SU-DHL-6 (cell line): ENCODE measurements around the gene NKD1.

ENCODE experiments used
- H2AFZ ChIP-seq: fragments of 200-600 bp; sonication (generic); 2 replicates; pipeline ENCODE4 v1.6.1; 2014; ENCODE audit warnings: low read depth, mild to moderate bottlenecking, moderate library complexity, mixed read lengths, antibody characterized with exemption, low read length; ENCODE audit not compliant: severe bottlenecking
- H3F3A ChIP-seq: fragments of 200-600 bp; shearing (Covaris generic); 2 replicates; pipeline ENCODE4 v1.6.0; 2016; ENCODE audit warnings: antibody characterized with exemption, mild to moderate bottlenecking; ENCODE audit not compliant: insufficient read depth
- H3K27ac ChIP-seq: fragments of 200-600 bp; sonication (generic); 2 replicates; pipeline ENCODE4 v1.5.1; 2016; ENCODE audit warnings: low read depth, mild to moderate bottlenecking, low read length, moderate library complexity, mixed read lengths
- H3K27me3 ChIP-seq: fragments of 200-600 bp; sonication (generic), shearing (Covaris generic); 2 replicates; pipeline ENCODE4 v1.6.0; 2014; ENCODE audit warnings: mild to moderate bottlenecking, low read length
- H3K36me3 ChIP-seq: fragments of 200-600 bp; sonication (generic); 2 replicates; pipeline ENCODE4 v1.6.1; 2014; ENCODE audit warnings: mild to moderate bottlenecking, low read length, mixed read lengths
- H3K4me2 ChIP-seq: fragments of 300-600, 200-600 bp; shearing (Covaris generic), sonication (generic); 2 replicates; pipeline ENCODE4 v1.6.0; 2014; ENCODE audit warnings: low read length, low read depth, mild to moderate bottlenecking; ENCODE audit not compliant: poor library complexity, severe bottlenecking
- H3K4me3 ChIP-seq: fragments of 200-600 bp; sonication (generic); 2 replicates; pipeline ENCODE4 v1.5.1; 2014; ENCODE audit warnings: antibody characterized with exemption, low read length, mild to moderate bottlenecking, mixed read lengths; ENCODE audit not compliant: insufficient read depth, poor library complexity, severe bottlenecking
- H3K79me2 ChIP-seq: fragments of 200-600 bp; sonication (generic); 2 replicates; pipeline ENCODE4 v1.6.1; 2014; ENCODE audit warnings: mild to moderate bottlenecking, low read length, moderate library complexity; ENCODE audit not compliant: insufficient read depth
- H3K9ac ChIP-seq: fragments of 200-600 bp; sonication (generic); 2 replicates; pipeline ENCODE4 v1.7.0; 2014; ENCODE audit warnings: mild to moderate bottlenecking, low read length
- H3K9me2 ChIP-seq: fragments of 200-600 bp; sonication (generic); replicated peaks from 2 replicates; pipeline ENCODE4 v1.6.1; 2014; ENCODE audit warnings: low read length; ENCODE audit not compliant: insufficient read depth
- H3K9me3 ChIP-seq: fragments of 200-600 bp; sonication (generic); 2 replicates; pipeline ENCODE4 v1.6.1; 2014; ENCODE audit warnings: low read length, mixed read lengths; ENCODE audit not compliant: insufficient read depth
- H4K20me1 ChIP-seq: fragments of 200-600 bp; sonication (generic); 2 replicates; pipeline ENCODE4 v1.6.1; 2014; ENCODE audit warnings: low read depth, mild to moderate bottlenecking, antibody characterized with exemption, low read length, moderate library complexity, mixed read lengths
- EZH2phosphoT487 ChIP-seq: fragments of 200-600 bp; sonication (generic), shearing (Covaris generic); conservative IDR thresholded peaks from 2 replicates; pipeline ENCODE4 v1.6.1; 2018; ENCODE audit warnings: mild to moderate bottlenecking, antibody characterized with exemption, low read length, moderate library complexity, mixed read lengths
- TF ChIP-seq, protein P1 (sequence below): fragments of 200-600 bp; sonication (generic); IDR thresholded peaks from one replicate; pipeline ENCODE4 v1.5.1; 2017; ENCODE audit warnings: antibody characterized with exemption, mild to moderate bottlenecking, low read length, moderate library complexity; ENCODE audit not compliant: insufficient read depth, poor library complexity, severe bottlenecking

The NKD1 gene

DNA sequence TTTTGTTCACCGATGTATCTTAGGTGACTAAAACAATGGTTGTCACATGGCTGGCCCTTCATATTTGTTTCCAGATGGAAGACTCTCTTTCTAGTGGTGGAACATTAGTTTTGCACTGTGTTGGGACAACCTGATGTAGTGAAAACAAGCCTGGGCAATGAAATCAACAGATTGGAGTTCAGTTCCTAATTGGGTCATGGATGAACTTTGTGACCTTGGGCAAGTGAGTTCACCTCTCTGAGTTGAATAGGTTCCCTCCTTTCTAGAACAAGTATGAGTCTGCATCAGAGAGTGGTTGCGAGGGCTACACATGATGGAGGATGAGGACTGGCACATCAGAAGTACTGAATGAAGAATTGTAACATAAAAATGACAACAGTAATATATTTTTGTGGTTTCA lies 2.1 kb upstream of the NKD1 start:
- Histone ChIP-seq H3F3A (no peaks in the 10 kb centered on the region; the same call in 1 of the 2 replicates), H3K9ac (no peak overlapping the region), H3K79me2 (no peaks in the 10 kb centered on the region), H3K4me2 (no peak overlapping the region), H2AFZ (no peak overlapping the region), H3K9me3 (no peaks in the 10 kb centered on the region), H3K4me3 (no peak overlapping the region), H3K9me2 (no peaks in the 10 kb centered on the region), H3K27ac (no peak overlapping the region), H4K20me1 (no peaks in the 10 kb centered on the region), H3K36me3 (no peaks in the 10 kb centered on the region), H3K27me3 (no peaks in the 10 kb centered on the region)
- TF ChIP-seq, protein P1, sequence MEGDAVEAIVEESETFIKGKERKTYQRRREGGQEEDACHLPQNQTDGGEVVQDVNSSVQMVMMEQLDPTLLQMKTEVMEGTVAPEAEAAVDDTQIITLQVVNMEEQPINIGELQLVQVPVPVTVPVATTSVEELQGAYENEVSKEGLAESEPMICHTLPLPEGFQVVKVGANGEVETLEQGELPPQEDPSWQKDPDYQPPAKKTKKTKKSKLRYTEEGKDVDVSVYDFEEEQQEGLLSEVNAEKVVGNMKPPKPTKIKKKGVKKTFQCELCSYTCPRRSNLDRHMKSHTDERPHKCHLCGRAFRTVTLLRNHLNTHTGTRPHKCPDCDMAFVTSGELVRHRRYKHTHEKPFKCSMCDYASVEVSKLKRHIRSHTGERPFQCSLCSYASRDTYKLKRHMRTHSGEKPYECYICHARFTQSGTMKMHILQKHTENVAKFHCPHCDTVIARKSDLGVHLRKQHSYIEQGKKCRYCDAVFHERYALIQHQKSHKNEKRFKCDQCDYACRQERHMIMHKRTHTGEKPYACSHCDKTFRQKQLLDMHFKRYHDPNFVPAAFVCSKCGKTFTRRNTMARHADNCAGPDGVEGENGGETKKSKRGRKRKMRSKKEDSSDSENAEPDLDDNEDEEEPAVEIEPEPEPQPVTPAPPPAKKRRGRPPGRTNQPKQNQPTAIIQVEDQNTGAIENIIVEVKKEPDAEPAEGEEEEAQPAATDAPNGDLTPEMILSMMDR, result no peak
- no peak for TF ChIP-seq EZH2phosphoT487

DNA sequence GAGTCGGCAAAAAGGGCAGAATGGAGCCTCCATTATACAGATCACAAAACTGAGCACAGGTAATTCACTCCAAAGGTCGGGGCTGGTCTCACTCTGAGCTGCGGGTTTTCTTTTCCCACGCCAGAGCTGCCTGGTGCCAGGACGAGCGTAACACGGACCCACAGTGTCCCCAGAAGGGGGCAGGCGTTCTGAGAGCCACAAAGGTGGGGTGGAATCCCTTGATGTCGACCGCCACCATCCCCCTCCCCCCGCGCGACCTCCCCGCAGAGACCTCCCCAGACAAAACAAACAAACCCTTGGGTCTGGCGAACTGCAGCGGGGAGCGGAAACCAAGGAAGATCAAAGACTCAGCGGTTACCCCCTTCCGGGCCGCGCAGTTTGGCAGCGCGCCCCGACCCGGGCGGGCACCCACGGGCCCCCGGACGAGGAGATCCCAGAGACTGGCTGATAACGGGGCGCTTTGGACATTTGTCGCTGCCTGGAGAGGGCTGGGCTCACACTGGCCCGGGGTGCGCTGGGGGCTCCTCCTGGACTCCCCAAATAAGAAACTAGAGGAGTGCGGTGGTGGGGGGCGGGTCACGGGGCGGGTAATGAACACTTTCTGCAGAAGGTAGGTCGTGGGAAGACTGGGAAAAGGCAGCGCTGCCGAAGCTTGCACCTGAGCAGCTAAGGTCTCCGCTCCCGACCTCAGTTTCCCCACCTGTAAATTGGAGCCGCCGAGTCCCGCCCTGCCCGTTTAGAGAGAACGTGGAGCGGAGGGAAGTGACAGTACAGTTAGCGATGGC lies 664 bp upstream of the NKD1 start:
- no peaks in the 10 kb centered on the region for H3K9me2 ChIP-seq
- H4K20me1 ChIP-seq, result no peaks in the 10 kb centered on the region
- H3K4me3 ChIP-seq, result peak overlapping the region; percentile 57
- H3K9ac ChIP-seq, result peak overlapping the region; percentile 33; the same call in 1 of the 2 replicates
- no peaks in the 10 kb centered on the region for H3K9me3 ChIP-seq
- peak overlapping the region; percentile 50 for H2AFZ ChIP-seq
- no peaks in the 10 kb centered on the region for H3K79me2 ChIP-seq
- TF ChIP-seq EZH2phosphoT487, result no peak
- TF ChIP-seq, protein P1, result peak; percentile 20
- H3K27ac ChIP-seq, result no peak overlapping the region
- H3K4me2 ChIP-seq, result peak overlapping the region; percentile 91
- H3K27me3 ChIP-seq, result no peaks in the 10 kb centered on the region
- H3K36me3 ChIP-seq, result no peaks in the 10 kb centered on the region
- H3F3A ChIP-seq, result no peaks in the 10 kb centered on the region; the same call in 1 of the 2 replicates

DNA sequence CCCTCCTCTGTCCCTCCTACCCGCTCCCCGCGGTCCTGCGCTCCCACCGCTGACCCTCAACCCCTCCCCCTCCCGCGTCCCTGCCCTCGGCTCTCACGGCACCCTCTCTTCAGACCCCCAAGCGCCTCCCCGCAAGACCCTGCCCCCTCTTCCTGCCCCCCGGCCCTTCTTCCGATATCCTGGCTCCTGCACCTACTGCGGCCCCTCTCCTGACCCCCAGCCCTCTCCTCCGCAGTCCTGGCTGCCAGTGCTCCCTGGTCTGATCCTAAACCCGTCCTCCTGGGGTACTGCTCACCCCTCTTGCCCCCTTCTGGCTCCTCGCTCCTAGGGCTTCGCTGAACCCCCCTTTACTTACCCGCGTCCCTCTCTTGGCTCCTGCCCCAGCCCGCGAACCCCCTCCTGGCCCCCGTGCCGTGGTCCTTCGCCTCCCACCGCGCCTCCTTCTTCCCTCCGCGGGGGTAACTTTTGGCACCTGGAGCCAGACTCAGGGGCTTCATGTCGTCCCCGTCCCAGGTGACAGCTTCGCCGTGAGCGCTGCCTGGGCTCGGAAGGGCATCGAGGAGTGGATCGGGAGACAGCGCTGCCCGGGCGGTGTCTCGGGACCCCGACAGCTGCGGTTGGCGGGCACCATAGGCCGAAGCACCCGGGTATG lies 839 bp downstream of the NKD1 start:
- no peaks in the 10 kb centered on the region for H3K9me2 ChIP-seq
- no peaks in the 10 kb centered on the region for H3K36me3 ChIP-seq
- peak overlapping the region; percentile 56 for H3K4me3 ChIP-seq
- no peaks in the 10 kb centered on the region for H3K9me3 ChIP-seq
- no peaks in the 10 kb centered on the region; the same call in 1 of the 2 replicates for H3F3A ChIP-seq
- TF ChIP-seq, protein P1, result no peak
- no peak for TF ChIP-seq EZH2phosphoT487
- H3K27me3 ChIP-seq, result no peaks in the 10 kb centered on the region
- no peaks in the 10 kb centered on the region for H4K20me1 ChIP-seq
- no peak overlapping the region for H2AFZ ChIP-seq
- H3K4me2 ChIP-seq, result peak overlapping the region; percentile 70
- H3K9ac ChIP-seq, result peak overlapping the region; percentile 52; the same call in 1 of the 2 replicates
- no peak overlapping the region for H3K27ac ChIP-seq
- H3K79me2 ChIP-seq, result no peaks in the 10 kb centered on the region
